MV-4-11 (cell line): ENCODE results near the gene DIPK1A.
A peak's percentile ranks its signal among the peaks of the same experiment; 100 is the strongest.

ENCODE experiments used
- DNase-seq: peaks from one replicate; lab custom pipeline; 2025; lab: John Stamatoyannopoulos, UW

DIPK1A gene

DNA sequence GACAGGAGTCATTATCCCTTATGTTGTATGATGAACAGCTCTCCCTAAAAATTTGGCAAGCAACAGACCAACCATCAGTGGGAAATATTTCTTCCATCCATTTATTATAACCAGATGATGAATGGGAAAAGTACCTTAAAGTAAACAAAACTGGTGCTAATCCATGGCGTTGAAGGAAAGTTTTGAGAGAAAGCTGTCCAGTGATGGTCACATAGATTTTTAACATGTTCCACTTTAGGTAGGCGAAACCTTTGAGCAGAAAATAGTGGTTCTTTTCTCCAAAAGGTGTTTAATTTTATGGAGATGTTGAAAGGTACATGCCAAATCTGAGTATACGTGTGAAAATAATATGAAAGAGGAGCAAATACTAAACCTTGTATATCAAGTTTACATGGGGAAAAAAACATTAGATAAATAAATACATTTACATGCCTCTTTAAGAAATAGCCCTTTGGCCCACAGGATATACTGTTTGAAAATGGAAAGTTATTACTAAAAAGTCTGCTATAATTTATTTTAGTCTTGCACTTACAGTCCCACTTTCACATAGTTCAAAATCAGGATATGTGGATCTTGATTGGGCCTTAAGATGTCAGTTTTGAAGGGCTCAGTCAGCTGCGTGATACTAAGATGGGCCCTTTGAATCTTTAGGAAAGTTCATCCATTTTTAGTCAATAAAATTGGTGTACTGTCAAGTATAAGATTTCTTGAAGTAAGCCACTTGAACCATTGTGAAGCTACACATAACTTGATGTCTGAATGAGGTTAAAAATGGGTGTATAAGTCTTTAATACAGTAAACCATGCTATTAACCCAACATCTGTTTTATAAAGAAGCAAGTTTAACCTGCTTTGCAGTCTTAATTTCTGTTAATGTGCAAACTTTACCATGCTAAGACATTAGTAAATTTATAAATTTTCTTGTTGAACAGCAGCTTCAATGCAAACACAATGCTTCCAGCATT, 118.9 kb downstream of the DIPK1A start:
- DNase-seq: no peak

DNA sequence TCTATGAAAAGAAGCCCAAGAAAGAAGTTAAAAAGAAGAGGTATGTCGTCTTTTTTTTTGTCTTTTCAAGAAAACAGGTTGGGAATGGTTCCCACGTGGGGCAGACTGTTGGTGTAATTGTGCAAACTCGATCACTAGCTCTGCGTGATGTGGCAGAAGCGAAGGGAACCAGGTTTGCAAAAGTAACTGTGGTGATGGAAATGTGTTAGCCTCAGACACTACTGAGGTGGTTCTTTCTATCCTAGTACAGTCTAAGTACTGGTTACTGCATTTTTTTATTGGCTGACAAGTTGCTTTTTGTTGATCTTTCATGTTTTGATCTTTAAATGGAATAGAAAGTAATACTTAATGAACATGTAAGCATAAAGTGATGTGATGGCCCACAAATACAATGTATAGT, 120.7 kb downstream of the DIPK1A start:
- DNase-seq: no peak

DNA sequence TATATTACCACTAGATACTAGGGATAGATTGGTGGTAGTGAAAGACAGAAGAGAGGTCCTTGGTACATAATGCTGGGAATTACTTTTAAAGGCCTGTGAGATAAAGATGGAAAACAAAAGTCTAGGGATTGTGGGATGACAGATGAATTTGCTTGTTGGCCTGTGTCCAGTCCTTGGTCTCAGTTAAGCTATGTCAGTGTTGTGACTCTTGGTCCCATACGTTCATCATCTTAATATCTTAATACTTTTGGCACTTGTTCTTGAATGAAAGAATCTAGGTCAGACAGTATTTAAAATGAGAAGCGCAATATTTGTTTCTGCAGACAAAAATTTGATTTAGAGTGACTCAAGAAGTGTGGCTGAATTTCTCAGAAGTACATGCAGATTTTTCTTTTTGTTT, 121.8 kb downstream of the DIPK1A start:
- no peak for DNase-seq

DNA sequence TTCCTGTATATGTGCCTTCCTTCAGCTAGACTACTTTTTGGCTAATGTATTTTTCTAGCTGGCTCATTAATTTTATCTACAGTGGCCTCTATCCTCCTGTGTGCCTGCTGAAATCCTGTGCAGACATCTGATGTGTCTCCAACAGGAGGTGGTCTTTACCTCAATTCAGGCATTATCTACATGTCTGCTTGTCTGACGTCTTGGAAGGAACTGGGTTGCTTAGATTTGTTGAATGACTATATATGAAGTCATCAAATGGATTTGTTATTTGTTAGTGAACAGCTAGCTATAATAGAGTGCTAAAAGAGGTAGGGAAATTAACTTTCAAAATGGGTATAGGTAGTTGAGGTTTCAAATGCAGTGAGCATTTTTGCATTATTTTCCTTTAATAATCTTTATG, 122.7 kb downstream of the DIPK1A start:
- DNase-seq: no peak

DNA sequence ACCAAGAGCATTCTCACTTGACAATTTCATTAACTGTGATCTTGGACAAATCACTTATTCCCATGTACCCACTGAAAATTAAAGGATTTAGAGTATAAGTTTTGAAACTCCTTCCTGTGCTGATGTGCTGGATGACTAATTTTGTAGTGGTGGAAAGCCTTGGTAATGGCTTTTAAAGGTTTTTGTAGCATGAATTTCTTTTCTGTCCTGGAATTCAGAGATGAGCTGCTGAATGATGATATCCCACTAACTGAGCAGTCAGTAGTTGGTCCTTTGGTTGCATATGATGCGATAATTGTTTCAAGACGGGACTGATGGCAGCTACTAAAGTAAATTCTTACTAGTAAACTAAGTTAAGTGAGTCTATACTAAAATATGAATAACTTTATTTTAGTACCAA, 124.2 kb downstream of the DIPK1A start:
- no peak for DNase-seq

DNA sequence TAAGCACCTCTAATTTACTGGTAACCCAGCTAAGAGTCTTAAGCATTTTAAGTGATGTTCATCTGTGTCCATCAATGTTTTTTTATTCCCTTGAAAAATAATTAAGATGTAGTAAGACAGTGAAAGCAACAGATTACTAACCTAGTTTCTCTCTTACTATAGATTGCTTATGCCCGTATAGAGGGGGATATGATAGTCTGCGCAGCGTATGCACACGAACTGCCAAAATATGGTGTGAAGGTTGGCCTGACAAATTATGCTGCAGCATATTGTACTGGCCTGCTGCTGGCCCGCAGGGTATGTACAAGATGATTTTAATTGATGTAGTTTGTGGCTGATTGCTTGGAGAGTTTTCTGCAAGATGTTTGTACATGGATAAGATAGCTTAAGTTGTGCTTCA, 126.6 kb downstream of the DIPK1A start:
- no peak for DNase-seq

DNA sequence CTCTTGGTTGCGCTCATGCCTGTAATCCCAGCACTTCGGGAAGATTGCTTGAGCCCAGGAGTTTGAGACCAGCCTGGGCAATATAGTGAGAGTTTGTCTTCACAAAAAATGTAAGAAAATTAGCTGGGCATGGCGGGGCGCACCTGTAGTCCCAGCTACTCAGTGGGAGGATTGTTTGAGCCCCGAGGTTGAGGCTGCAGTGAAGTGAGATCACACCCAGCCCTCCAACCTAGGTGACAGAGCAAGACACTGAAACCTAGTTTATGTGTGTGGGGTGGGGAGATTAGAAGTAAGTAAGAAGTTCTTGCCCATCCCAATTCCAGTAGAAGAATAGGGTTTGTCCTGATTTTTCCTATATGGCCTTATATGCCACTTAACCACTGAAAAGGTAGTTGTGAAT, 127.4 kb downstream of the DIPK1A start:
- no peak for DNase-seq

DNA sequence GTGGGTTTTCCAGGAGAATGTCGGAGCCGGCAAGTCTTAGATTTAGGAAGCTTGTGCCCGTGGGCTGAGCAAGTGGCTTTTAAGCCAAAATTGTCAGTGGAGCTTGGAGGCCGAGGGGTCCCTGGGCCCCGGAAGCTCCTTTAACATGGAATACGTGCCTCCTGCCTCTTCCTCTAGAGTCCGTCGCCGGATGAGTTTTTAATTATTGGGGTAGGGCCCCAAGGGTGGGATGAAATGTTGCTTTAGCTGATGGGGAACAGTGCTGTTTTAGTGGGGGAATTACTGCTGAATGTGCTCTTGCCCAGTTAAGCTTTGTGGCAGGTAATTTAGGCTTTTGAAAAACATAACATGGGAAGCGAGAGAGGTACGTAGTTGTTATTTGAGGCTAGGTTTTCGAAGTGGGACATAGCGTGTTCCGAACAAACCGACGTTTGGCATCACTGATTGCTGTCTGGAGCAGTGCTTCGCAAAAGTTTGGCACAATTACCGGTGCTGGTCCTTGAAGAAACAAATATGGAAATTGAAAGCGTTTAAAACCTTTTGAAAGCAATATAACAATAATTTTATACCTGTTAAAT, 128.6 kb downstream of the DIPK1A start:
- no peak for DNase-seq

DNA sequence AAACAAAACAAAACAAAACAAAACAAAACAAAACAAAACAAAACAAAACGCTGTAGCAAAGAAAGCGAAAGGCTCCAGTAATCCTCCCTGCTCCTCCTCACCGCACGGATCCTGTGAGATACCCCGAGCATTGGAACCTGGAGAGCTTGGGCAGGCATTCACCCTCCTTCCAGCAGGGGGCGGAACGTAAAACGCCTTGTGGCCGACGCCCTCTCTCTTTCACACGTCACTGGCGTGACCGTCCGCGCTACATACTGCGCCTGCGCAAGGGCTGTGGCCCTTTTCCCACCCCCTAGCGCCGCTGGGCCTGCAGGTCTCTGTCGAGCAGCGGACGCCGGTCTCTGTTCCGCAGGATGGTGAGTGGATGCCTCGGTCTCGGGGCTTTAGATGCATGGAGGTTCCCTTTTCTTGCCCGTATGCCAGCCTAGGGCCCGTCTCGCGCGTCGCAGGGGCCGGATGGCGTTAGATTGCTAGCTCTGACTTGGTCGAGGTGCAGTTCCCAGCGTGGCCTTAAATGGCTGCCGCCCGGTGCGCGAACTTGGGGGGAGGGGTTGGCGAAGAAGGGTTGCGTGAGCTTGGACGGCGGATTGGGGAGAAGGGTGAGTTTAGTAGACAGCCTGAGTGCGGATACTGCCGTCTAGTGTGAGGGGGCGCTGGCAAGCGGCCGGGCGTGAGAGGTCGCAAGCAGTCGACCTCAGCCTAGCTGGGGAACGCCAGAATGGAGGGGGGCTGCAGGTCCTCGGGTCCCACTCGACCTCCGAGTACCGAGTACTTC, 129.3 kb downstream of the DIPK1A start, which contains the start of gene RPL5:
Gene RPL5 (plus strand): TSS at position 279 of the 775 bp plus-strand sequence. CDS start 75 bp downstream, at position 354.
- peak; percentile 96 for DNase-seq

DNA sequence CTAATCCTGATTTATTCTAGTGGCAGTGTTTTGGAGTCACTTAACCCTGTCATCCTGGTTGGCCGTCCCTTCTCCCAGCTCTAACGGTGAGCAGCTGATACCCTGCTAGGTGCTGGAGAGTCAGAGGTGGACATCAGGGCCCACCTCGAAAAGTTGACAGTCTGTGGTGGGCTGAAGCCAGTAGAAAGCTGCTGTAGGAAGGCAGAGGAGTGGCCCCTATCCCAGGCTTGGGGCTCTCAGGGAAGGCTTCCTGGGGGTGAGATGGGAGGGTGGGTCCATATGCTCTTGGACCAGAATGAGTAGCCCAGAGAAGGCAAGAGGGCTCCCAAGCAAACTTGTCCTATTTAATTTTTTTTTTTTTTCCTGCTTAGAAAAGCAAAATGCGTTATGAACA, 129.9 kb downstream of the DIPK1A start:
- no peak for DNase-seq

DNA sequence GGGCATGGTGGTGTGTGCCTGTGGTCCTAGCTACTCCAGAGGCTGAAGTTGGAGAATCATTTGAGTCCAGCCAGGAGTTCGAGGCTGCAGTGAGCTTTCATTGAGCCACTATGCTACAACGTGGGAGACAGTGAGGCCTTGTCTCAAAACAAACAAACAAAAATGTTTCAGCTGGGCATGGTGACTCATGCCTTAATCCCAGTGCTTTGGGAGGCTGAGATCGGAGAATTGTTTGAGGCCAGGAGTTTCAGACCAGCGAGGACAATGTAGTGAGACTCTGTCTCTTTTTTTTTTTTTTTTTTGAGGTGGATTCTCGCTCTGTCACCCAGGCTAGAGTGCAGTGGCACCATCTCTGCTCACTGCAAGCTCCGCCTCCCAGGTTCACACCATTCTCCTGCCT, 134.5 kb downstream of the DIPK1A start:
- DNase-seq: no peak

DNA sequence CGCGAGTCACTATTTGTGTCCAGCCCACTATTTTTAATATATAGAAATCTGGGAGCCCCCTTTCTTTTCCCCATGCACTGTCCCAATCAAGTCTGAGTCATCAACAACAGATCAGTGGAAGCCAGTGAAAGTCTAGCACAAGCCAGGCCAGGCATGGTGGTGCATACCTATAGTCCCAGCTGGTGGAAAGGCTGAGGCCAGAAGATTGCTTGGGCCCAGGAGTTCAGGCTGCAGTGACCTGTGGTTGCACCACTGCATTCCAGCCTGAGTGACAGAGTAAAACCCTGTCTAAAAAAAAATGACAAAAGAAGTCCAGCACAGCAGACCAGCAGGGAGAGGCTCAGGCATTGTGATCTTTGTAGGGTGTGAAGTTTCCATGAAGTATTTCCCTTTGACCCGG, 138.4 kb downstream of the DIPK1A start:
- no peak for DNase-seq

DNA sequence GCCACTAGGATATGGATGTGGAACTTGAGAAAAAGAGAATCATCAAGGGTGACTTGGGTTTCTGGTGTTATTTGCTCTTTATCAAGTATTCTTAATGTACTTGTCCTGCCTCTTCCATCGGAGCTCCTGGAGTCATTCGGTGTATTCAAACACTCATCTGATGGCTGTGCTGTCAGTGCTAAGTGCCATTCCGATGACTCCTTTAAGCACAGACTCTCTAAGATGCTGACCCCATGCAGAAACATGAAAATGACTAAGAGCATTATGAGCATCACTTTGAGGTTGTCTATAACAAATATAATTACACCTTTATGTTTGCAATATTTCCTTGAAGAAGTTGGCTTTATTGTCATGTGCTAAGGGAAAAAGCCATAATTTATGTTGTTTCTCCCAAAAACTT, 140.7 kb downstream of the DIPK1A start:
- no peak for DNase-seq

DNA sequence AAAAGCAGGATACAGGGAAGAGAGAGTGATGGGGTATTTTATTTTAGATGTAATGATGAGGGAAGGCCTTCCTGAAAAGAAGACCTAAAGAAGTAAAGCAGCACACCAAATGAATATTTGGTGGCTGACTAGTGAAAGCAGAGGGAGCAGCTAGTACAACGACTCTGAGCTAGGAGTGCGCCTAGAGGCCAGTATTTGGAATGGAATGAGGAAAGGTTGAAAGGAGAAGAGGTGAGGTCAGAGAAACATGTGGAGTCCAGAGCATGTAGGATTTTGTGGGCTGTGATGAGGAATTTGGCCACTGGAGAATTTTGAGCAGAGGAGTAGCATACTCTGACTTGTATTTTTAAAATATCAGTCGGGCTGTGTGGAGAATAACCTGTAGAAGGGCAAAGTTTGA, 141.2 kb downstream of the DIPK1A start:
- DNase-seq: no peak

DNA sequence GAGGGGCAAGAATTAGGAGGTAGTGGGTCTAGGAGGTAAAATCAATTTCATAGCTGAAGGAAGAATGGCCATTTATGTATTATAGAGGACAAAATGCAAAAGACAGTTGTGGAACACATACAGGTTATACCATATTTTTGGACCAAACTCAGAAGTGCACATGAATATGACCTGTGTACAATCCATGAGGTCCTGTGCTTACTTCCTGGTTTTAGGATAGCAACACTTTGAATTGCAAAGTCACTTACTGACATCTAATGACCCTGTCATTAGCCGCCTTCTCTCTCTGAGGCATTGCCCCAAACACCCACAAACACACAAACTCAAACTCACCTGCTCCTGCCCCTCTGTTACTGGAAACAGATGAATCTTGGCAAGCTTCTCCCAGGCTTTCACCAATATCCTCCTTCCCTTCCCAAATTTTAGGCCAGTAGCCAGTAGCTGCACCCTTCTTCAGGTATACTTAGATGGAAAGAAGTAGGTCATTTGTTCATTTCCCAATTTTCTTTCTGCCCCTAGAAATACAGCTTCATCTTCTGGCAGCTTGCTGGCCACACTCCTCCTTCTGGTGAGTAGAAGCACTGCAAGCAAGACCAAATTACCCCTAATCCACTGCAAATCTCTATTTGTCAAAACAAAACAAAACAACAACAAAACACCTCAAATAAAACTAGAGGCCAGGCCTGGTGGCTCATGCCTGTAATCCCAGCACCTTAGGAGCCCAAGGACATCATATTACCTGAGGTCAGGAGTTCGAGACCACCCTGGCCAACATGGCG, 143.1 kb downstream of the DIPK1A start:
- peak; percentile 15 for DNase-seq

DNA sequence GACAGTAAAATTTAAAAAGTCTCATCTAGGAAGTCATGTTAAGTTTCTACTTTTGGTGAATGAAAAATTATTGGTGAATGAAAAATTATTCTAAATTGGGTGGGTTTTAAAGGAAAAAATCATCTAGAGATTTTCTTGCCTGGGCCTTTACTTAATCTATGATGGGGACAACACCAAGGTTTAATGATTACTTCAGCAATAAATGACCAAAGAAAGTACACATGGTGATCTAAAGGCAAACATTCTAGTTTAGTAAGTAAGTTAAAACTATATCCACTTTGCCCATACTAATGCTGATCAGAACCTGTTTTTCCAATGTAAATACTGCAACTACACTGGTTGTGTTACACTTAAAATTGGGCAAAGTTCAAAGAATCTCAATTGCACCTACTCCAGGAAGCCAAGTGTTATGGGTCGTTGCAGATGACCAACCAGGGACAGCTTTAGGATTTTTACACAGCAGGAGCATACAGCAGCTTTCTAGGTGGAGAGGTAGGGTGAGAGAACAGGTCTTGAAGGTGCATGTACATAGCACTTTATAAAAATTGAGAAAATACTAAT, 144.0 kb downstream of the DIPK1A start:
- DNase-seq: no peak

DNA sequence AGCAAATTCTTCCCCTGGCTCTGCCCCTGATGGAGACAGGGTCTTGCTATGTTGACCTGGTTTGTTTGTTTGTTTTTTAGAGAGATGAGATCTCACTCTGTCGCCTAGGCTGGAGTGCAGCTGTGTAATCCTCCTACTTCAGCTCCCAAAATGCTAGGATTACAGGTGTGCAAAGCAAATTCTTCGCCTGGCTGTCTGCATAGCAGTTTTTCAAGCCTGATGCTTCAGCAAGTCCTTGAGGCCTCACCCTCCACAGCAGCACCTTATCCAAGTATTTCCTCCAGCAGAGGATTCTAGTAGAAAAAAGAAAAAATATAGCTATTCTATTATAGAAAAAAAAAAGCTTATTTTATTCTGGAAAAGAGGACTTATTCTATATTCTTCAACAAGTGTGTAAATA, 144.5 kb downstream of the DIPK1A start:
- no peak for DNase-seq

DNA sequence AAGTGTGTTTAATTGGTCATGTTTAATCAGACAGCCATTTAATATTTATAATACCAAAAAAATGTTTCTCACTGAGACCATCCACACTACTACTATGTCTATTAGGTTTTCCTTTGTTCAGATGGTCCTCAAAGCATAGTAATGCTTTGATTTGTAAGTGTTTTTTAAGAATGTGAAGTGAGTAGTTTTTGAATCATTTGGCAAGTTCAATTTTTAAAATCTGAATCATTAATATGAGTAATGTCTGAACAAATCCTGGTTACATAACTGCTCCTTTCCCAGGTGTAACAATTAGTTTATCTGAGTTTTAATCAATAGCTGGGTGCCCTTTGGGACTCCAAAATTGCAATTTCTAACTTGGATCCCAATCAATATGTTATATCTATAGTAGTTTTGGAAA, 152.9 kb downstream of the DIPK1A start:
- no peak for DNase-seq

DNA sequence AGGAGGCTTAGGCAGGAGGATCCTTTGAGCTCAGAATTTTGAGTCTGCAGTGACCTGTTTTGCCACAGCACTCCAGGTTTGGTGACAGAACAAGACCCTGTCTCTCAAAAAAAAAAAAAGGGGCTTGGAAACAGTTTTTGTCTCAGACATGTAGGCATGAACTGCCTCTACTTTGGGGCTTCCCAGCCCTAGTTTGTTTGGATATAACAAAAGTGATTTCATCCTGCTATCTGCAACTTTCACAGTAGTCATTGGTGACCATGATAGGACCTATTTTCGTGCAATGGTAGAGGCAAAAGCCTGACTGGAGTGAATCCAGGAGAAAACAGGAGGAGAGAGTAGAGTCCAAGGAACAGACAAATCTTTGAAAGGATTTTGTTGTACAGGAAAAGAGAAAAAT, 156.0 kb downstream of the DIPK1A start:
- DNase-seq: no peak

DNA sequence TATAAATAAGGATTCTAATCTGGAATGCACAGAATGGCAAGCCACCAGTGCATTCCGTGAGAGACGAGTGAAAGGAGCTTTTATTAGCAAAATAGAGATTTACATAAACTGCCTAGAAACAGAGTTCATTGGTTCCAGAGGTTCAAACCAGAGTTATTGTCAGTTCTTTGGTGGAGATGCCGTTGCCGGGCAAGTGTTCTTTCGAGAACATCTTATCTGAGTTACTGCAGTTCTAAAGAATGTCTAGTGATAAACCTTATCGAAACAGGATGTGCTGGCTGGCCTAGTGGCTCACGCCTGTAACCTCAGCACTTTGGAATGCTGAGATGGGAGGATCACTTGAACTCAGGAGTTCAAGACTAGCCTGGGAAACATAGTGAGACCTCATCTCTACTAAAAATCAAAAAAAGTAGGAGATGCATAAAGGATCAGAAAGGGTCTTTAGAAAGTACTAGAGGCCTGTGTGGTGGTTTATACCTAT, 156.5 kb downstream of the DIPK1A start:
- peak; percentile 72 for DNase-seq

DNA sequence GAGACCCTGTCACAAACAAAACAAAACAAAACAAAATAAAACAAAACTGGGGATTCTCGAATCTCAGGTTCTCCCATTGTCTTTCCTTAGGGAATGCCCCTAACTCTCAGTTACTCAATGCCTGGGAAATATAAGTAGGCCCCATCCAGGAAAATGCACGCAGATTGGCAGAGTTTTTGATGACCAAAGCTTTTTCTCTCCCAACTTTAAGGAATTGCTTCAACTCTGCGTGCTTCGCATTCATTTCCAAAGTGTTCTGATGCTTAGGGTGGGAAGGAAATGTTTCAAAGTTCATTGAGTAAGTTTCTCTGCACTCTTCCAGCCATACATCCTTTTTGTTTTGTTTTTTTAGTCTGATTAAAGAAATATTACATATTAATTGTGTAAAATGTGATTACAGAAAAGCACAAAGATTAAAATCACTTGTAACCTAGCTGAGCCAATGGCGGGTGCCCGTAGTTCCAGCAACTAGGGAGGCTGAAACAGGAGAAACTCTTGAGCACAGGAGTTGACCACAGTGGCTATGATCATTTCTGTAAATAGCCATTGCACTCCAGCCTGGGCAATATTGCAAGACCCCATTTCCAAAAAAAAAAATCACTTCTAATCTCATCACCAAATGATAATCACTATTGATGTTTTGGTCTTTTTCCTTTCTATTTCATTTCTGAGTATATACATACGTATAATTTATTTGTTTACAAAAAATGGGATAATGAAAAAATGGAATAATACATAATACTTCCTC, 157.9 kb downstream of the DIPK1A start:
- DNase-seq: no peak
